Progenitor cell of endocrine pancreas (in vitro differentiated cells): ENCODE data around the gene SHC3. TPM values are rescaled to one million over a fixed set of nuclear protein-coding genes. Genes with fewer than 3 reads are reported as not detected.

Experiments
- DNase-seq: peaks from one replicate; pipeline ENCODE4 v3.0.0; 2021; ENCODE audit warnings: low spot score; ENCODE audit not compliant: unreplicated experiment
- H3K27ac Mint-ChIP-seq: 2 replicates; pipeline ENCODE4 v1.8.0; 2021; ENCODE audit warnings: mild to moderate bottlenecking, moderate library complexity, mixed read lengths
- H3K27me3 Mint-ChIP-seq: 2 replicates; pipeline ENCODE4 v1.8.0; 2021; ENCODE audit warnings: mixed read lengths
- H3K36me3 Mint-ChIP-seq: 2 replicates; pipeline ENCODE4 v1.8.0; 2022; ENCODE audit warnings: mixed read lengths; ENCODE audit not compliant: insufficient read depth
- H3K4me1 Mint-ChIP-seq: 2 replicates; pipeline ENCODE4 v1.8.0; 2021; ENCODE audit warnings: low read depth, mixed read lengths
- H3K4me3 Mint-ChIP-seq: 2 replicates; pipeline ENCODE4 v1.8.0; 2021; ENCODE audit warnings: low read depth, mild to moderate bottlenecking, moderate library complexity, mixed read lengths
- H3K9me3 Mint-ChIP-seq: 2 replicates; pipeline ENCODE4 v1.8.0; 2021; ENCODE audit warnings: low read depth, mixed read lengths
- total RNA-seq: library from RNA; stranded (reverse); gene quantifications from 2 replicates; pipeline ENCODE4 v1.2.1, GENCODE V29; 2021
- TF ChIP-seq, protein P1 (sequence below): fragments of 200-600 bp; sonication (generic); IDR thresholded peaks from one replicate; pipeline ENCODE4 v1.5.0; 2021; ENCODE audit warnings: antibody characterized with exemption, mild to moderate bottlenecking; ENCODE audit not compliant: unreplicated experiment

SHC3 gene
- total RNA-seq, 1 donor from 2014 or later: 1.3 TPM

DNA sequence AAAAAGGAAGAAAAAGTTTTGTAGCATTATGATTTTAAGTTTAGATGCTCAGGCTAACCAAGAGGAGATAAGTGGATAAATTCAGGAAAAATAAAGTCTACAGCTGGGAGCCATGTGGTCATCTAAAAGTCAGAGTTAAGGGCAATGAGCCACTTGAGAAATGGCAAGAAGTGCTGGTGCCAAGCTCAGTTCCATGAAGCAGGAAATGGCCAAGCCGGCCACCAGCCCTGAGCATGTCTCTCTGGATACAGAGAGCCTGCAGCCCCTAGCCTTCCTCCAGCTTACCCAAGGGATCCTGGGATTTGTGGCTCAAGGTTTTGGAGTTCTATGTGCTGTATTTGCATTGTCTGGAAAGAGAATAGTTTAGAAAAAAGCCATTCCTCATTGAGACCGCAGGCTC is 199.6 kb downstream of the SHC3 start:
- no peak overlapping the region for H3K27ac Mint-ChIP-seq
- H3K9me3 Mint-ChIP-seq: peaks cover 13% of the 10 kb centered on the region
- no peak for DNase-seq
- peaks cover 18% of the 10 kb centered on the region for H3K27me3 Mint-ChIP-seq
- TF ChIP-seq, protein P1, sequence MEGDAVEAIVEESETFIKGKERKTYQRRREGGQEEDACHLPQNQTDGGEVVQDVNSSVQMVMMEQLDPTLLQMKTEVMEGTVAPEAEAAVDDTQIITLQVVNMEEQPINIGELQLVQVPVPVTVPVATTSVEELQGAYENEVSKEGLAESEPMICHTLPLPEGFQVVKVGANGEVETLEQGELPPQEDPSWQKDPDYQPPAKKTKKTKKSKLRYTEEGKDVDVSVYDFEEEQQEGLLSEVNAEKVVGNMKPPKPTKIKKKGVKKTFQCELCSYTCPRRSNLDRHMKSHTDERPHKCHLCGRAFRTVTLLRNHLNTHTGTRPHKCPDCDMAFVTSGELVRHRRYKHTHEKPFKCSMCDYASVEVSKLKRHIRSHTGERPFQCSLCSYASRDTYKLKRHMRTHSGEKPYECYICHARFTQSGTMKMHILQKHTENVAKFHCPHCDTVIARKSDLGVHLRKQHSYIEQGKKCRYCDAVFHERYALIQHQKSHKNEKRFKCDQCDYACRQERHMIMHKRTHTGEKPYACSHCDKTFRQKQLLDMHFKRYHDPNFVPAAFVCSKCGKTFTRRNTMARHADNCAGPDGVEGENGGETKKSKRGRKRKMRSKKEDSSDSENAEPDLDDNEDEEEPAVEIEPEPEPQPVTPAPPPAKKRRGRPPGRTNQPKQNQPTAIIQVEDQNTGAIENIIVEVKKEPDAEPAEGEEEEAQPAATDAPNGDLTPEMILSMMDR: no peak
- H3K36me3 Mint-ChIP-seq: peaks cover 3% of the 10 kb centered on the region
- no peak overlapping the region for H3K4me3 Mint-ChIP-seq
- H3K4me1 Mint-ChIP-seq: no peaks in the 10 kb centered on the region

DNA sequence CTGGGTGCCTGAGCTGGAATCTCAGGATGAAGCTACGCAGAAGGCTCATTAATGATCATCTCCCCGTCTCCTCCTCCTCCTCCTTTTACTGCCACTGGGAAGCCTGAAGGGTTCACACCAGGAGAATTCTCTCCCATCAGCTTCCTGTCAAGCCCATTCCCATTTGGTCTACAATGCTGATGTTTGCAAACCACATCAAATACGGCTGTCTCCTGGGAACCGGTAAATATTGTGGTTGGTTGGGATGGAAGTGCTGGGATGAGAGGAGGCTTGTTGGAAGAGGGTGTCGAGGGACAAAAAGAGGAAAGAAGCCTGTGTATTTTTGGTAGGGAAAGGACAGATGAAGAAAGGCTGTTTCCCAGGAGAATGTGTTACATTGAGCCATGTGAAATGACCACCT is 200.6 kb downstream of the SHC3 start:
- H3K36me3 Mint-ChIP-seq: peaks cover 3% of the 10 kb centered on the region
- TF ChIP-seq, protein P1: no peak

DNA sequence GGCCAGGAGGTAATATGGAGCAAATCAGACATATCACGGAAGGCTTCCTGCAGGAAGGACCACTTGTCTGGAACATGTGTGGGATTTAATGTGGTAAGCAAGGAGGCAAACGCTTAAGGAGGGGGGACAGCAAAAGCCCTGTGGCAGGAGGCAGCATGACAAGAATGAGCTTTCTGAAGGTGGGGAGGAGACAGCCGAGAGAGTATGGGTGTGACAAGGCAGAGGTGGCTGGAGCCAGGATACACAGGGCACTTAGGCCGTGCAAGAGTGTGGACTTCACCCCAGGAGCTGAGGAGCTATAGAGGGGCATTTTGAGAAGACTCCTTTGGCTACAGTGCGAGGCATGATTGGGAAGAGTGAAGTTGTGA is 201.7 kb downstream of the SHC3 start:
- DNase-seq: no peak
- Mint-ChIP-seq H3K27me3 (peaks cover 18% of the 10 kb centered on the region), H3K4me3 (no peak overlapping the region), H3K36me3 (peaks cover 3% of the 10 kb centered on the region), H3K9me3 (peaks cover 8% of the 10 kb centered on the region), H3K27ac (no peak overlapping the region), H3K4me1 (no peaks in the 10 kb centered on the region)
- TF ChIP-seq, protein P1: no peak

More for the DNA sequence above, 200.6 kb downstream of the SHC3 start:
- Mint-ChIP-seq H3K4me3 (no peak overlapping the region), H3K9me3 (peaks cover 13% of the 10 kb centered on the region), H3K27me3 (peaks cover 18% of the 10 kb centered on the region), H3K4me1 (no peaks in the 10 kb centered on the region), H3K27ac (no peak overlapping the region)
- DNase-seq: no peak

DNA sequence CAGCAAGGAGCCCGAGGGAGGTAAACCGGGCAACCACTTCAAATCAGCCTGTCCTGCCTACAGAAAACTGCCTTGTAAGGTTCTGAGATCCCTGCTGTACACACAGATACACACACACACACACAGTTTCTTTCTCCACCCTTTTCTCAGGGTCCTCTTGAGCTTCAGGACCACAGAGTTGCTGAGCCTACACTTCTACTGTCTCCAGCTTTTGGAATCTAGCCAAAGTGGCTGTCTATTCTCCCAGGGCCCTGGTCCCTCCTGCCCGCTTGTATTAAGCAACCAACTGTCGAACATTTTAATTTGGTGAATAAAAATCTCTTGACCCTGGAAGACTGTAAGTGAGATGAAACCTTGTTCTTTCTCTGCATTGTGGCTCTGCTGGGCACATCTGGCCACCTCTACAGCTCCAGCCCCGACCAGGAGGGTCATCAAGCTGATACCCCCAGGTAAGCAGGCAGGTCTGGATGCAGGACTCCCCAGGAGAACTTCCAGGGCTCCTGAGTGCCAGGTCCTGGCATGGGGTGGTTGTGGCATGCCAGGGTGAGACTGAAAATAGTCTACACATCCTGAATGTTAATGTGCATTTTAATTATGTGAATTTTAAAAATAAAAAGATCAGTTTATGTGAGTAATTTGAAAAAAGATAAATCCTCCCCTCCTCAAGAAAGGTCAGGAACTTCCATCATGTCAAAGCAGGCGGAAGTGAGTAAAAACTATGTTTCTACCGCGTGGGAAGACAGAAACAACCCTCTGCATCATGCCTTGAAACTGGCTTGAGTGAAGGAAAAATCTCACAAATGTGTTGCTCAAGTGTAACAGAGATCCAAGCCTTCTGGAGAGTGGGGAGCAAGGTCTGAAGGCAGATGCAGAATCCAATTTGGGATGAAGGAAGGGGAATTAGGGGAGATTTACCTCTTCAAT is 202.4 kb downstream of the SHC3 start:
- Mint-ChIP-seq H3K4me3 (no peak overlapping the region), H3K36me3 (peaks cover 2% of the 10 kb centered on the region), H3K9me3 (peaks cover 6% of the 10 kb centered on the region), H3K4me1 (no peaks in the 10 kb centered on the region), H3K27ac (no peak overlapping the region), H3K27me3 (peaks cover 20% of the 10 kb centered on the region)
- DNase-seq: no peak
- TF ChIP-seq, protein P1: no peak

DNA sequence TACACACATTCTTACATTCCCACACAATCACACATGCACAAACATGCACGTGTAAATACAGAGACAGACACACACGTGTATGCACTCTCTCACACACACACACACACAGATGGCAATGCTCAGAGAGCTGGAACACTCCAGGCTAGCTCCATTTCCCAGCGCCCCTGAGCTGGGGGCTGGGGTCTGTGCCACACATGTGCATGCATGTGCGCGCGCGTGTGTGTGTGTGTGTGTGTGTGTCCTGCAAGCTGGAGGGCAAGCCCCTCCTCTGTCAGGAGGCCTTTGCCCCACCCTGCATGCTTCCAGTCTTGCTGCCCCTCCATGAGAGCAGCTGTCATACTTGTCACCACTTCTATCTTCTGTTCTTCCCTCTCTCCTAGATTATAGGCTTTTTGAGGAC is 204.0 kb downstream of the SHC3 start:
- TF ChIP-seq, protein P1: no peak
- H3K4me1 Mint-ChIP-seq: no peaks in the 10 kb centered on the region
- peaks cover 1% of the 10 kb centered on the region for H3K9me3 Mint-ChIP-seq
- H3K27ac Mint-ChIP-seq: no peak overlapping the region
- no peak overlapping the region for H3K4me3 Mint-ChIP-seq
- peaks cover 26% of the 10 kb centered on the region for H3K27me3 Mint-ChIP-seq
- DNase-seq: no peak
- H3K36me3 Mint-ChIP-seq: no peaks in the 10 kb centered on the region
